Measurements from ENCODE around the gene DNAJC16. TPM values are rescaled to one million over a fixed set of nuclear protein-coding genes. Genes with fewer than 3 reads are reported as not detected.
"Not testable (repeated sequence)": the region's sequence is repeated elsewhere in the genome, so short reads cannot be mapped to it uniquely, and the experiment has no call there.

The DNAJC16 gene
- total and polyA plus RNA-seq, 2 donors (not counting 1 experiment from before 2014, with no cell fraction given) = 18.8 to 18.9 TPM

DNA sequence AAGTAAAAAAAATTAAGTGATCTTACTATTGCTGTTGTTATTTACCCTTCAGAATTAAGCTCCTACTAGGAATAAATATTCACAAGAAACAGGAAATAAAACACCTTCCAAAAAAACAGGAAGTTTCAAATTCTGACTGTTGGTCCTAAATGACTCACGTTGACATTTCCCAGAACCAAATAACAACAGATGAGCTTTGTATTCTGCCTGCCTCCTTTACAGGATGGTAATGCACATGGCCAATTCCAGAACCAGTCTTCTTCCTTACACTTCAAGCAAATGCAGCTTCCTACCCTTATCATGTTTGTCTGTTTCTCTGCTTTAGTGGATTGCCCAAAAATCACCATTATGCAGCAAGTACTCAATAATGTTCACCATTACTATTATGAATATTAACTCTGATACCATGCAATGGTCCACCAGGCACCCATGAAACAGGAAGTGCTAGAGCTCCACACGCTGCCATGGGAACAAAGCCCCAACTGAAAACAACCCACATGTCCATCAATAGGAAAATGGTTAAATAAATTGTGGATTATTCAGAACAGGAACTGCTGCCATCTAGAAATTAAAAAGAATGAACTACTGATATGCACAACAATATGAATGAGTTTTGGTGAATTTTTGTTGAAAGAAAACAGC, 11.5 kb upstream of the DNAJC16 start:
- Histone ChIP-seq H3K79me2 (ENCODE audit: control insufficient read depth, insufficient read depth, low read length) (no peaks in the 10 kb centered on the region), H2AFZ (ENCODE audit: low read length) (no peak overlapping the region), H3K4me2 (ENCODE audit: extremely low read depth, insufficient read depth, low read length) (no peak overlapping the region), H3K4me3 (replicated peaks in 1 of 4; ENCODE audit: control extremely low read depth in 1 of 4, insufficient read depth in 1 of 4, low read depth in 3 of 4, low read length in 4 of 4) (no peak overlapping the region), H3K27ac (ENCODE audit: insufficient read depth, low read length) (no peak overlapping the region), H4K20me1 (ENCODE audit: control insufficient read depth, extremely low read depth, insufficient read depth, low read length) (no peaks in the 10 kb centered on the region), H3K9ac (ENCODE audit: insufficient read depth, low read length) (no peak overlapping the region), H3K36me3 (ENCODE audit: control insufficient read depth, insufficient read depth, low read length) (no peaks in the 10 kb centered on the region), H3K27me3 (ENCODE audit: control insufficient read depth, insufficient read depth, low read length) (no peaks in the 10 kb centered on the region), H3K9me3 (ENCODE audit: control insufficient read depth, insufficient read depth, low read depth, low read length) (no peaks in the 10 kb centered on the region), H3K4me1 (ENCODE audit: control insufficient read depth, extremely low read depth, insufficient read depth, low read length) (peaks cover 3% of the 10 kb centered on the region)
- TF ChIP-seq, protein P1, sequence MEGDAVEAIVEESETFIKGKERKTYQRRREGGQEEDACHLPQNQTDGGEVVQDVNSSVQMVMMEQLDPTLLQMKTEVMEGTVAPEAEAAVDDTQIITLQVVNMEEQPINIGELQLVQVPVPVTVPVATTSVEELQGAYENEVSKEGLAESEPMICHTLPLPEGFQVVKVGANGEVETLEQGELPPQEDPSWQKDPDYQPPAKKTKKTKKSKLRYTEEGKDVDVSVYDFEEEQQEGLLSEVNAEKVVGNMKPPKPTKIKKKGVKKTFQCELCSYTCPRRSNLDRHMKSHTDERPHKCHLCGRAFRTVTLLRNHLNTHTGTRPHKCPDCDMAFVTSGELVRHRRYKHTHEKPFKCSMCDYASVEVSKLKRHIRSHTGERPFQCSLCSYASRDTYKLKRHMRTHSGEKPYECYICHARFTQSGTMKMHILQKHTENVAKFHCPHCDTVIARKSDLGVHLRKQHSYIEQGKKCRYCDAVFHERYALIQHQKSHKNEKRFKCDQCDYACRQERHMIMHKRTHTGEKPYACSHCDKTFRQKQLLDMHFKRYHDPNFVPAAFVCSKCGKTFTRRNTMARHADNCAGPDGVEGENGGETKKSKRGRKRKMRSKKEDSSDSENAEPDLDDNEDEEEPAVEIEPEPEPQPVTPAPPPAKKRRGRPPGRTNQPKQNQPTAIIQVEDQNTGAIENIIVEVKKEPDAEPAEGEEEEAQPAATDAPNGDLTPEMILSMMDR (conservative IDR thresholded peaks at IDR 0.05 in 1 of 2, IDR thresholded peaks at IDR 0.05 in 1 of 2; ENCODE audit: low read depth in 1 of 2, low read length in 2 of 2) = no peak
- TF ChIP-seq EZH2 (IDR thresholded peaks at IDR 0.05; ENCODE audit: low read length, missing control alignments) = no peak
- DNase-seq (ENCODE audit: low read depth in 2 of 2) = no peak

DNA sequence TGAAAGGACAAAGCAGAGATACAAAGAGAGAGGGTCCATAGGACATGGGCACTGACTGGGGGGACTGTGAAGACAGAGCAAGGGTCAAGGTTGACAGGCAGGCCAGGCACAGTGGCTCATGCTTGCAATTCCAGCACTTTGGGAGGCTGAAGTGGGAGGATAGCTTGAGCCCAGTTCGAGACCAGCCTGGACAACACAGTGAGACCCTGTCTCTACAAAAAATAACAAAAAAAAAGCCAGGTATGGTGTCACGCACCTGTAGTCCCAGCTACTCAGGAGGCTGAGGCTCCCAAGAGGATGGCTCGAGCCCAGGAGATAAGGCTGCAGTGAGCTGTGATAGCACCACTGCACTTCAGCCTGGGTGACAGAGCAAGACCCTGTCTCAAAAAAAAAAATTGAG, 7.0 kb upstream of the DNAJC16 start:
- Histone ChIP-seq H2AFZ (ENCODE audit: low read length) (no peak overlapping the region), H3K4me1 (ENCODE audit: control insufficient read depth, extremely low read depth, insufficient read depth, low read length) (peaks cover 5% of the 10 kb centered on the region), H3K9me3 (ENCODE audit: control insufficient read depth, insufficient read depth, low read depth, low read length) (no peaks in the 10 kb centered on the region), H4K20me1 (ENCODE audit: control insufficient read depth, extremely low read depth, insufficient read depth, low read length) (no peaks in the 10 kb centered on the region), H3K9ac (ENCODE audit: insufficient read depth, low read length) (no peak overlapping the region), H3K27me3 (ENCODE audit: control insufficient read depth, insufficient read depth, low read length) (no peaks in the 10 kb centered on the region), H3K27ac (ENCODE audit: insufficient read depth, low read length) (no peak overlapping the region), H3K79me2 (ENCODE audit: control insufficient read depth, insufficient read depth, low read length) (no peaks in the 10 kb centered on the region), H3K4me2 (ENCODE audit: extremely low read depth, insufficient read depth, low read length) (no peak overlapping the region), H3K36me3 (ENCODE audit: control insufficient read depth, insufficient read depth, low read length) (no peaks in the 10 kb centered on the region), H3K4me3 (replicated peaks in 1 of 4; ENCODE audit: control extremely low read depth in 1 of 4, insufficient read depth in 1 of 4, low read depth in 3 of 4, low read length in 4 of 4) (no peak overlapping the region)
- TF ChIP-seq, protein P1 (conservative IDR thresholded peaks at IDR 0.05 in 1 of 2, IDR thresholded peaks at IDR 0.05 in 1 of 2; ENCODE audit: low read depth in 1 of 2, low read length in 2 of 2) = no peak
- no peak for DNase-seq (ENCODE audit: low read depth in 2 of 2)

DNA sequence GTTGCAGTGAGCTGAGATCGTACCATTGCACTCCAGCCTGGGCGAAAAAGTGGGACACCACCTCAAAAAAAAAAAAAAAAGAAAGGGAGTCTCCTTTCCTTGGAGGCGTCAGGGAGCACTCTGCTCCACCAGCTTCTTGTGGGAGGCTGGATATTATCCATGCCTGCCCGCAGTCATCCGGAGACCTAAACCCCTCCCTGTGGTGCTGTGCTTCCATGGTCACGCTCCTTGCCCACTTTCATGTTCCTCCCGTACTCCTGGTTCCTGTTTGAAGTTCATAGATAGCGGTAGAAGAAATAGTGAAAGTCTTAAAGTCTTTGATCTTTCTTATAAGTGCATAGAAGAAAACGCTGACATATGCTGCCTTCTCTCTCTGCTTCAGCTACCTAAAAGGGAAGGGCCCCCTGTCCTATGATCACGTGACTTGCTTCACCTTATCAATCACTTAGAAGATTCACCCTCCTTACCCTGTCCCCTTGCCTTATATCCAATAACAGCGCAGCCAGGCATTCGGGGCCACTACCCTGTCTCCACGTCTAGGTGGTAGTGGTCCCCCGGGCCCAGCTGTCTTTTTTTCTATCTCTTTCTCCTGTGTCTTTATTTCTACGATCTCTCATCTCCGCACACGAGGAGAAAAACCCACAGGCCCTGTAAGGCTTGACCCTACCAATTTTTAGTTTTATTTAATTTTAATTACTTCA, 5.3 kb upstream of the DNAJC16 start:
- H3K4me1 ChIP-seq (ENCODE audit: control insufficient read depth, extremely low read depth, insufficient read depth, low read length) = peaks cover 13% of the 10 kb centered on the region
- not testable (repeated sequence) for H3K27ac ChIP-seq (ENCODE audit: insufficient read depth, low read length); H3K27me3 ChIP-seq (ENCODE audit: control insufficient read depth, insufficient read depth, low read length); H3K36me3 ChIP-seq (ENCODE audit: control insufficient read depth, insufficient read depth, low read length); H3K9me3 ChIP-seq (ENCODE audit: control insufficient read depth, insufficient read depth, low read depth, low read length); H3K9ac ChIP-seq (ENCODE audit: insufficient read depth, low read length); H2AFZ ChIP-seq (ENCODE audit: low read length); DNase-seq (ENCODE audit: low read depth in 2 of 2); H4K20me1 ChIP-seq (ENCODE audit: control insufficient read depth, extremely low read depth, insufficient read depth, low read length); H3K4me2 ChIP-seq (ENCODE audit: extremely low read depth, insufficient read depth, low read length); H3K79me2 ChIP-seq (ENCODE audit: control insufficient read depth, insufficient read depth, low read length); H3K4me3 ChIP-seq (replicated peaks in 1 of 4; ENCODE audit: control extremely low read depth in 1 of 4, insufficient read depth in 1 of 4, low read depth in 3 of 4, low read length in 4 of 4)
